Measurements from ENCODE around the gene SLC35F2. TPM values are rescaled to one million over a fixed set of nuclear protein-coding genes. Genes with fewer than 3 reads are reported as not detected.

Gene SLC35F2
- total RNA-seq, 2 donors from 2014 or later: 15.0 to 18.3 TPM

DNA sequence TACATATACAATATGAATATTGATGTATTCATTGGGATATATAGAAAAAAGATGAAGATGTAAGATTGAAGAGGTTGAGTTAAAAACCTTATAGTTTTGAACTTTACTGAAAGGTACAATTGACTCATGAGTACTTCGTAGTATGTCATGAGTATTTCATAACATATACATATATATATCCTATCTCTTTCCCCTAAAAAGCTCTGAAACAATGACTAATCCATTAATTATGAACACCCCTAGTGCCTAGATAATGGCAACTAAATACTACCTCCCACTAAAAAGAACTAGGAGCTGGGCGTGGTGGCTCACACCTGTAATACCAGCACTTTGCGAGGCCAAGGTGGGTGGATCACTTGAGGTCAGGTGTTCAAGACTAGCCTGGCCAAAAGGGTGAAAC is 31.5 kb downstream of the SLC35F2 start:
- ATAC-seq (no peak), DNase-seq (ENCODE audit: low spot score) (no peak)
- Mint-ChIP-seq H3K4me1 (ENCODE audit: low read depth in 2 of 2) (no peaks in the 10 kb centered on the region), H3K27ac (no peak overlapping the region), H3K9me3 (no peaks in the 10 kb centered on the region), H3K4me3 (no peak overlapping the region), H3K36me3 (no peaks in the 10 kb centered on the region), H3K27me3 (no peaks in the 10 kb centered on the region)

DNA sequence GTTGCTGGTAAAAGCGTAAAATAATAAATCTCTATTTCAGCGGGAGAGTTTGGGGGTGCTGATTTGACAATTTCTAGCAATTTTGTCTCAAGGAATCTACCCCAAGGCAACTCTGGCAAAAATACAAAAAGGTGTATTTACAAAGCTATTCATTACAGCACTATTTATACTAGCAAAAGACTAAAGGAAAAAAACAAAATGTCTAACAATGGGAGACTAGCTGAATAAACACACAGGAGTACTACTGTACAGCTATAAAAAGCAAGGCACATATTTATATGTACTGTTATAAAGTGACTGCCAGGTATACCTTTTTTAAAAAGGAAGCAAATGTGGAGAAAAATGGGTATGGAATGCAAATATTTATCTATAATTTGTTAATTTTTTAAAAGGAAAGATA is 32.7 kb downstream of the SLC35F2 start:
- no peak overlapping the region for H3K27ac Mint-ChIP-seq
- no peak overlapping the region for H3K4me3 Mint-ChIP-seq
- no peaks in the 10 kb centered on the region for H3K27me3 Mint-ChIP-seq
- H3K36me3 Mint-ChIP-seq: no peaks in the 10 kb centered on the region
- DNase-seq (ENCODE audit: low spot score) (no peak), ATAC-seq (no peak)
- no peaks in the 10 kb centered on the region for H3K4me1 Mint-ChIP-seq (ENCODE audit: low read depth in 2 of 2)
- H3K9me3 Mint-ChIP-seq: no peaks in the 10 kb centered on the region

DNA sequence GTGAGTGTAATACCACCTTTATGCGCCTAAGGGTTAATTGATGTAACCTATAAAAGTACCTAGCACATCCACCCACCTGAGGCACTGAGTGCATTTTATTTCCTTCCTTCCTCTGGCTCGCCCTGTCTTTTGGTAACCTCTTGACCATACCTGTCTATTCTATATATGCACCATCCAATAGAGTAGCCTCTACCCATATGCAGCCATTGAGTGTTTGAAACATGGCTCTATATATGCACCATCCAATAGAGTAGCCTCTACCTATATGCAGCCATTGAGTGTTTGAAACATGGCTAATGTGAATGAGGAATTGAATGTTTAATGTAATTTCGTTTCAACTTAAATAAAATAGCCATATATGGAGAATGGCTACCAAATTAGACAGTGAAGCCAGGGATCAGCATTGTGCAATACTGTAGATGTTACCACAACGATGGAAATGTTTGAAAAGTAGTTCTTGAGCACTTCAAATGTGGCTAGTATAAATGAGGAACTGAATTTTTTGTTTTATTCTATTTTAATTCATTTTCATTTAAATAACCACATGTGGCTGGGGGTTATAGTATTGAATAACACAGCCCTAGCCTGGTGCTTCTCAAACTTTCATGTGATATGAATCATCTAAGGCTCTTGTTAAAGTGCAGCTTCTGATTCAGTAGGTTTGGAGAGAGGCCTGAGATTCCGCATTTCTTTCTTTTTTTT is 33.8 kb downstream of the SLC35F2 start:
- Mint-ChIP-seq H3K27me3 (no peaks in the 10 kb centered on the region), H3K27ac (no peak overlapping the region), H3K36me3 (no peaks in the 10 kb centered on the region), H3K4me3 (no peak overlapping the region), H3K4me1 (ENCODE audit: low read depth in 2 of 2) (no peaks in the 10 kb centered on the region), H3K9me3 (no peaks in the 10 kb centered on the region)
- ATAC-seq (no peak), DNase-seq (ENCODE audit: low spot score) (no peak)

DNA sequence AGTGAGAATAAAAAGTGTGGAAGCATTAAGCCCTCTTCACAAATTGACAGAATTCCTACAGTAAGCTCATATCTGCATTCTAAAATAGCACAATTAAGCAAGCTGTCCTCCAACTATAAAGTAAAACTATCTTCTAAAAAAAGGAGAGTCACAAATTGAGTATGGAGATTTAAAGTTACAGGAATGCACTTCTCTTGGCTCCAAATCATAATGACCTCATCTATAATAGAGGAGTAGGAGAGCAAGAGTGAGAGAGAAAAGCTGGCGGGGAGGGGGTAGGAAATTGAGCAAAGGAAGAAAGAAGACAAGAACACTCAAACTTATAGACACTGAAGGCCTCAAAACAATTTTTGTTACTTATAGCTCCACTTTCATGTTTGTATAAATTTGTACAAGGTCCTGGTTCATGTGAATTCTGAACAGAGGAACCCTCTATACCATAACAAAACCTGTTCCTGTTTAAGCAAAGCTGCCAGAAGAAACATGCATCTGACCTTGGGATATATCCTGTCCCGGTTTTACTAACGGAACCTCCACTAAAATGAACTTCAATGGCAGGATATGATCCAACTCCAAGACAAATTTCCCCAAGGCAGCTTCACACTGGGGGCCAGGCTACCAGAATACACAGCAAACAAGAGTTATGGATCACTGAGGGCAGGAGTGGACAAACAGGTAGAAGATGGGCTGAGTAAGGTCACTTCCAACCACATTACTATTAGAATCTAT is 37.2 kb downstream of the SLC35F2 start:
- DNase-seq (ENCODE audit: low spot score): no peak
- Mint-ChIP-seq H3K27ac (no peak overlapping the region), H3K27me3 (peaks cover 0 to 2% of the 10 kb centered on the region in 2 donors), H3K4me1 (ENCODE audit: low read depth in 2 of 2) (peaks cover 0 to 3% of the 10 kb centered on the region in 2 donors), H3K4me3 (no peak overlapping the region), H3K36me3 (no peaks in the 10 kb centered on the region), H3K9me3 (no peaks in the 10 kb centered on the region)
- no peak for ATAC-seq

DNA sequence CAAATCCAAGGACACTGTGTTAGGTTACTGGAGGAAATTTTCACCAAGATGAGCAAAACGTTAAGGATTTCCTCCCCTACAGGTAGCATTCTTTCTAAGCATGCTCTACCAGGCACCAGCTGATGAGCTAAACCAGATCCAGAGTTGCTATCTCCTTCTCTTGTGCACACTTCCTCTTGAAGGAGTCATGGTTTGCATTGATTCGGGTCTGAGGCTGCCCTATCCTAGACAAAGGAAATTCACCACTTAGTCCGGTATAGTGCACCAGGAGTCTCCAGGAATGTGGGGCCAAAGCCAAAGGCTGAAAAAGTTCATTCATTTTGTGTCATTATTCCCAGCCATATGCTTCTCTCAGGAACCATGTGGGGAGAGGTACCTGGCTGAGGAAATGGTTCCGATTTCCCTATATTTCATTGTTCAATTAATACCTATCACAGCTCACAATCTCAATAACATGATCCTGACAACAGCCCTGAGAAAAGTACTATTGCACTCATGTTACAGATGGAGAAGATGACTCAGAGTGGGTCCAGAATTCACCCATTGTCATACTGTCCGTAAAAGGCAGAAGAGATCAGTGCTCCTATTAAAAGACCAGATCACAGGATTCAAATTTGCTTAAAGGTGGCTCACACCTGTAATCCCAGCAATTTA is 39.1 kb downstream of the SLC35F2 start:
- peaks cover 0 to 3% of the 10 kb centered on the region in 2 donors for H3K4me1 Mint-ChIP-seq (ENCODE audit: low read depth in 2 of 2)
- no peaks in the 10 kb centered on the region for H3K9me3 Mint-ChIP-seq

DNA sequence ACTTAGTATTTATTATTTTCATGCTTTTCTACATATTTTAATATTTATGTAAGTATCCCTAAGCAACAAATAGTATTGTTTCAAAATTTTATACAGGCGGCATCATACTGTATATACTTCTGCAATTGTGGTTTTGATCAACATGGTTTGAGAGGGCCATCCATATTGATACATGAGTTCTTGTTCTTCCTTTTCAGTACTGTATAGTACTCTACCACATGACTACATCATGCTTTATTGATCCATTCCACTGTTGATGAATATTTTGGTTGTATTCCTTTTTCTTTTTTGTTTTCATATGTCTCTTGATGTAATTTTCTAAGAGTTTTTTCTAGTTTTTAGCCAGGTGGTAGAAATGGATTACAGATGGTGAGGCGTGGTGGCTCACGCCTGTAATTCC is 40.1 kb downstream of the SLC35F2 start:
- no peak for DNase-seq (ENCODE audit: low spot score)
- Mint-ChIP-seq H3K27me3 (peaks cover 0 to 2% of the 10 kb centered on the region in 2 donors), H3K27ac (no peak overlapping the region), H3K9me3 (no peaks in the 10 kb centered on the region), H3K4me1 (ENCODE audit: low read depth in 2 of 2) (peaks cover 0 to 3% of the 10 kb centered on the region in 2 donors), H3K36me3 (no peaks in the 10 kb centered on the region), H3K4me3 (no peak overlapping the region)
- ATAC-seq: no peak

More for the DNA sequence above, 39.1 kb downstream of the SLC35F2 start:
- H3K36me3 Mint-ChIP-seq: no peaks in the 10 kb centered on the region
- ATAC-seq (no peak), DNase-seq (ENCODE audit: low spot score) (no peak)
- H3K27ac Mint-ChIP-seq: no peak overlapping the region
- H3K4me3 Mint-ChIP-seq: no peak overlapping the region
- peaks cover 0 to 2% of the 10 kb centered on the region in 2 donors for H3K27me3 Mint-ChIP-seq

DNA sequence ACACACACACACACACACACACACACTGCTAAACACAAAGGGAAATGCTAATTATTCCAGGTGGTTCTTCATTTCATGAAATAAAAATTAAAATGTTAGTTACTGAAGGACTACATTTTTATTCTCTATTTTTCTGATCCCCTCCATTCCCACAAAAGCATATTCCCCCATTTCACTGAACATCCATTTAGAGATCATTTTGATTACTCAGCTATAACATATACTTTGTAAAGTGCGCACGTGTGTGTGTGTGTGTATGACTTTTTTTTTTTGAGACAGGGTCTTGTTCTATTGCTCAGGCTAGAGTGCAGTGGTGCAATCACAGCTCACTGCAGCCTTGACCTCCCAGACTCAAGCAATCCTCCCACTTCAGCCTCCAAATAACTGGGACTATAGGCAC is 42.6 kb downstream of the SLC35F2 start:
- ATAC-seq (no peak), DNase-seq (ENCODE audit: low spot score) (no peak)
- H3K4me3 Mint-ChIP-seq: no peak overlapping the region
- no peaks in the 10 kb centered on the region for H3K36me3 Mint-ChIP-seq
- peaks cover 0 to 3% of the 10 kb centered on the region in 2 donors for H3K4me1 Mint-ChIP-seq (ENCODE audit: low read depth in 2 of 2)
- peaks cover 0 to 2% of the 10 kb centered on the region in 2 donors for H3K27me3 Mint-ChIP-seq
- H3K9me3 Mint-ChIP-seq: no peaks in the 10 kb centered on the region
- no peak overlapping the region for H3K27ac Mint-ChIP-seq

DNA sequence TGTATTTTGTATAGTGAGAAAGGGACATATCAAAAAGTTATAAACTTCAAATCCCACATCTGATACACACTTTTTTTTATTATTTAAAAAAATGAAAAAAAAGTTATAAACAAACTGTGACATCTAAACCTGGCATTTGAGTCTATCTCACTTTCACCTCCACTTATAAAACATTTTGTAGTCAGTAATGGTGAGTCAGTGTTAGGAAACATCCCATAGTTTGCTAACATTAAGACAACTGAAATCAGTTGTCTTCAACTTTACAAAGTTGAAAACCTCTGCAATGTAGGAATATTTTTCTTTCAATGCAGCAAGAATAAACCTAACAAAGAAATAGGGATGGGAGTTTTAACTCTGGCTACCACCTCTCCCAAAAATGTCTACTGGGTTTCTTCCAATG is 47.7 kb downstream of the SLC35F2 start:
- no peaks in the 10 kb centered on the region for H3K27me3 Mint-ChIP-seq
- peaks cover 5% of the 10 kb centered on the region for H3K36me3 Mint-ChIP-seq
- no peak overlapping the region for H3K4me3 Mint-ChIP-seq
- H3K4me1 Mint-ChIP-seq (ENCODE audit: low read depth in 2 of 2): no peaks in the 10 kb centered on the region
- no peaks in the 10 kb centered on the region for H3K9me3 Mint-ChIP-seq
- no peak for DNase-seq (ENCODE audit: low spot score)
- no peak for ATAC-seq
- H3K27ac Mint-ChIP-seq: no peak overlapping the region

DNA sequence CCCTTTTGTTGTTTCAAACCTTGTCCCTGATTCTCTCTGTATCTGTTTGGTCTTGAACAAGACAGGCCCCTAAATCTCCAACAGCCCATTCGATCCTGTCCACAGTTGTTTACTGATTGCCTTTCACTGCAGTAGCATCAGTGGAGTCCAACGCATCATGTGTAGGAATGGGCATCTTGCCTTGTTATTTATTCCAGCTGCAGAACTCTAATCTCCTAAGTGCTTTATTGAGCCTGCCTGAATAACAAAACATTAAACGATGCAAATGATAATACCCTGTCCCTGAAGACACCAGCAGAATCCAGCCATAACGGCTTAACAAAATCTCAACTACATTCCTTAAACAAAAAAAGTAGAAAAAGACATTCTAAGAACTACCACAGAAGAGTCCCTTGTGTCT is 50.1 kb downstream of the SLC35F2 start:
- DNase-seq (ENCODE audit: low spot score) (no peak), ATAC-seq (no peak)
- no peaks in the 10 kb centered on the region for H3K4me1 Mint-ChIP-seq (ENCODE audit: low read depth in 2 of 2)
- peaks cover 5% of the 10 kb centered on the region for H3K36me3 Mint-ChIP-seq
- H3K27ac Mint-ChIP-seq: no peak overlapping the region
- no peaks in the 10 kb centered on the region for H3K27me3 Mint-ChIP-seq
- no peaks in the 10 kb centered on the region for H3K9me3 Mint-ChIP-seq
- H3K4me3 Mint-ChIP-seq: no peak overlapping the region

DNA sequence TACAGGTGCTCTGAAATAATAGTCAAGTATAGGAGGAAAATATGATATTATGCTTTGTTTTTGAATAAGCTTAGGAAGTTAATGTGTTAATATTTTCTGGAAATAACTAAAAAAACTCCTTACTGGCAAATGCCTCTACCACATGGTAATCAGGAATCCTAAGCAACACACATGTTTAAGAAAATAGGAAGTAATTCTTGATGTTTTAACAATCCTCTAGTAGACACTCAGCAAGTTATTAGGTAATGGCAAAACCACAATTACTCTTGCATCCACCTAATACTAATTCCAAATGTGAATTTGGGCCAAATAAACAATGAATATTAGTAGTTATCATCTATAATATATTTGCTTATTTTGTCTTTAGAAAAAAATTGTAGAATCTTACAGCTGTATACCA is 53.6 kb downstream of the SLC35F2 start:
- DNase-seq (ENCODE audit: low spot score): no peak
- peaks cover 5% of the 10 kb centered on the region for H3K36me3 Mint-ChIP-seq

DNA sequence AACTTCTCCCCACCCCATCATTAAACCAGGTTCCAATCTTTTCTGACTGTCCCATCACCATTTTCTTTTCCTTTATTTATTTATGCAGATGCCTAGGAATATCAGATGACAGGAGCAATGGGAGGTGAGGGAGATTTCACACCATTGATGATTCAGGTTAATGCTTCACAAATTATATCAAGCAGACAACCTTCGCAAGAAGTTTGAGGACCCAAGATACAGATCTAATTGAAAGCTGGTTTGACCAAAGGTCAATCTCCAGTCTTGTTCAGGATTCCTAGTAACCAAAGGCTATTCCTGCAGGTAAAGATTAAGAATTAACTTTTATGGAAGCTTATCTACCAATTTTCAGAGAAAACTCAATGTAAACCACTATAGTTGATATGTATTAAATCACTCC is 54.4 kb downstream of the SLC35F2 start:
- H3K9me3 Mint-ChIP-seq: no peaks in the 10 kb centered on the region
- H3K36me3 Mint-ChIP-seq: peaks cover 5% of the 10 kb centered on the region
- H3K27me3 Mint-ChIP-seq: no peaks in the 10 kb centered on the region
- H3K4me3 Mint-ChIP-seq: no peak overlapping the region
- no peak overlapping the region for H3K27ac Mint-ChIP-seq
- no peaks in the 10 kb centered on the region for H3K4me1 Mint-ChIP-seq (ENCODE audit: low read depth in 2 of 2)
- no peak for ATAC-seq
- no peak for DNase-seq (ENCODE audit: low spot score)

More for the DNA sequence above, 53.6 kb downstream of the SLC35F2 start:
- Mint-ChIP-seq H3K27ac (no peak overlapping the region), H3K4me1 (ENCODE audit: low read depth in 2 of 2) (no peaks in the 10 kb centered on the region), H3K4me3 (no peak overlapping the region), H3K9me3 (no peaks in the 10 kb centered on the region), H3K27me3 (no peaks in the 10 kb centered on the region)
- no peak for ATAC-seq

DNA sequence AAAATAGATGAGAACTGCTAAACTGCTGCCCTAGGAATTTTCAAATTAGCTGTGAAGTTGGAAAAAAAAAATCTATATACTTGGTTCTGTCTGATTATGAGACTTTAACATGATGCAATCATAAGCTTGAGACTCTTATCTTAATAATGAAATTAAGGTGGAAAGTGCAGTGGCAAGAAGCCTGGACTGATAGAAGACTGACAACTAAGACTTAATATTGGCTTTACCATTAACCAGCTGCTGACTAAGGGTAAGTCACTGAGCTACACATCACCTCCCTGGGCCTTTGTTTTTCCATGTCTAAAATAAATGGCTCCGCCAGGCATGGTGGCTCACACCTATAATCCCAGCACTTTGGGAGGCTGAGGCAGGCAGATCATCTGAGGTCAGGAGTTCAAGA is 56.9 kb downstream of the SLC35F2 start:
- ATAC-seq (no peak), DNase-seq (ENCODE audit: low spot score) (no peak)
- H3K27me3 Mint-ChIP-seq: no peaks in the 10 kb centered on the region
- H3K4me3 Mint-ChIP-seq: no peak overlapping the region
- no peaks in the 10 kb centered on the region for H3K9me3 Mint-ChIP-seq
- H3K27ac Mint-ChIP-seq: no peak overlapping the region
- no peaks in the 10 kb centered on the region for H3K4me1 Mint-ChIP-seq (ENCODE audit: low read depth in 2 of 2)
- no peaks in the 10 kb centered on the region for H3K36me3 Mint-ChIP-seq

DNA sequence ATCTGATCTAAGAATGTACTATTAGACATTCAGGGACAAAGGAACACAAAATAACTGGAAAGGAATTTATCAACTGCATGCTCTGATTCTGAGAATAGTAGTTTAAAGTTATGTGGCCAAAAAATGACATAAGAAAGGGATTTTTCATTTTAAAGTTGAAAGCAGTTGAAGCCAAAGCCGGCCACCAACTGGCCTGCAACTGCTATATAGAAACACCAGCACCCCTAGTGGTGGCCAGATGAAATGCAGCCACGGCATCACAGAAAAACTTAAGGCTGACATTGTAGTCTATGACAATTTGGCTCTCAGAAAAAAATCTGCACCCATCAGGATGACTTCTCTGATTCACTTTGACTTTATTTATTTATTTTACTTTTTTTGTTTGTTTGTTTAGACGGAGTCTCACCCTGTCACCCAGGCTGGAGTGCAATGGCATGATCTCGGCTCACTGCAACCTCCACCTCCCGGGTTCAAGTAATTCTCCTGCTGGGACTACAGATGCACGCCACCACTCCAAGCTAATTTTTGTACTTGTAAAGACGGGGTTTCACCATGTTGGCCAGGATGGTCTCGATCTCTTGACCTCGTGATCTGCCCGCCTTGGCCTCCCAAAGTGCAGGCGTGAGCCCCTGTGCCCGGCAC is 59.2 kb downstream of the SLC35F2 start:
- peaks cover 10% of the 10 kb centered on the region for H3K36me3 Mint-ChIP-seq
- no peaks in the 10 kb centered on the region for H3K9me3 Mint-ChIP-seq
- H3K27me3 Mint-ChIP-seq: no peaks in the 10 kb centered on the region
- H3K27ac Mint-ChIP-seq: no peak overlapping the region
- H3K4me3 Mint-ChIP-seq: no peak overlapping the region
- ATAC-seq: no peak
- peak; percentile 62 for DNase-seq (ENCODE audit: low spot score)
- H3K4me1 Mint-ChIP-seq (ENCODE audit: low read depth in 2 of 2): no peaks in the 10 kb centered on the region

DNA sequence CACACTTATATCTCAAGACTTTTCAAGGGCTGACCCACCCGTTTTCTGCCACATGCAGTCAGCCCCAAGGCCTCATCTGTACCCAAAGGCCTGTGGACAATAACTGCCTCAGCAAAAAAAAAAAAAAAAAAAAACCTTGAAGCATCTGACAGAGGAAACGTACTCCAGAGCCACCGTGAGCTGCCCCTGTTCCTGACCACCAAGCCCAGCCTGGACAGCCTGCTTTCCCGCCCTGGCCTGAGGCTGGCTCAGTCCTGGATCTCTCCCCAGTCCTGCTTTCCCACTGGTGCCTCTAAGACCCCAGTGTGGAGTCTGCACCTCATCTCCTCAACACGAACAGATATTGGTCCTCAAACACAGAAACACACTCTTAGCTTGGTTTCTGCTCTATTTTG is 66.5 kb downstream of the SLC35F2 start:
- no peak for DNase-seq (ENCODE audit: low spot score)
- Mint-ChIP-seq H3K27ac (no peak overlapping the region), H3K27me3 (no peaks in the 10 kb centered on the region), H3K36me3 (peaks cover 11% of the 10 kb centered on the region), H3K4me1 (ENCODE audit: low read depth in 2 of 2) (no peaks in the 10 kb centered on the region), H3K4me3 (no peak overlapping the region), H3K9me3 (no peaks in the 10 kb centered on the region)
- ATAC-seq: peak; percentile 28 to 44

Data from natural killer cell treated with Interleukin-12 subunit alpha and Interleukin-12 subunit beta and Interleukin-15 and Interleukin-18, amount 100 ng/mL, for 72 hours (primary cell).